Smooth muscle cell of the brain vasculature (primary cell): ENCODE results near the gene XYLT1.

Source experiments
- DNase-seq: peaks from one replicate; pipeline ENCODE4 v3.0.0-alpha.2; 2012; ENCODE audit warnings: low read depth, low spot score

Gene XYLT1

DNA sequence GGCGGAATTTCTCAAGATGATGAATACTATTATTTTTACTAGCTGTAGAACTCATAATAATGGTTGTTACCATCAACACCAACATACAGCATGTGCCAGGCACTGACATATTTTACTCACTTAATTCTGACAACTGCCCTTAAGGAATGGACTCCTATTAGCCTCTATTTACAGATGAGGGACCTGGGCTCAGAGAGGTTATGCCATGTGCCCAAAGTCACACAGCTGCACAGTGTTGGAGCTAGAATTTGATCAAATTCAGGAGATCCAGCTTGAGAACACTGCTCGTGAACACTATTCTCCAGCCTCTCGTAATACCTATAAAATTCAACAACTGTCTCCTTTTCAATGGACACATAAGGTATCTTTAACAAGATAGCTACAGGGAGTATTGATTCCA is 97.2 kb downstream of the XYLT1 start:
- no peak for DNase-seq

DNA sequence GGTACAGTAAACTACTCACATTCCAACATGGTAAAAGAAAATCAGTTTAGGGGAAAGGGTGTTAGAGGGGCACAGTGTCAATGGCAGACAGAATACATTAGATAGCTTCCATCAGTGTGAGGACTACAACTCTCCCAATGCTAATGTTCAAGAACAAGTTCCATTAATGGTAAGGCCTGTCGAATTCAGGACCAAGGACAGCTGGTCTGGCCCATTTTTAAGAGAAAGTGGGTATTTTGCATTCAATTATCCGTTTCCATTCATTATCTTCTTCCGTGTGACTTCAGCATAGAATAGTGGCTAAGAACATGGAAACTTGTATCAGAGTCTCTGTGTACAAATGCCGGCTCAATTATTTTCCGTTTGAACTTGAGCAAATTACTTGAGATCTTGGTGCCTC is 98.4 kb downstream of the XYLT1 start:
- DNase-seq, result no peak

DNA sequence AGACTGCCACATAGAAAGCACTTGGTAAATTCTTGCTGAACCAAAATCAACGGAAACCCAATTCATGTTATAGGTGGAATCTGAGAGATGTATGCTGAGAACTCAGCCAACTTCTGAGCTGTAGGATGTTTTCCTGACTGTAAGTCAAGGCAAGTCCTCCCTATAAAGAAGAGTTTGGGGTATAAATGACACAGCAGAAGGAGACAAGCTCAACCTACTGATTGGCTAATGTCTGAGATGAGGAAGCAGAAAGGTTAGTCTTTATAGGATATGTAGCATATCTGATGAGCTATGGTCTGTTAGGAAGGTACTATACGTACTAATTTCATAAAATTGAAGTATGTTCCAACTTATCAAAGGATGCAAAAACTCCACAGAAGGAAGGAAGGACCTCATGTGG is 99.5 kb downstream of the XYLT1 start:
- no peak for DNase-seq

DNA sequence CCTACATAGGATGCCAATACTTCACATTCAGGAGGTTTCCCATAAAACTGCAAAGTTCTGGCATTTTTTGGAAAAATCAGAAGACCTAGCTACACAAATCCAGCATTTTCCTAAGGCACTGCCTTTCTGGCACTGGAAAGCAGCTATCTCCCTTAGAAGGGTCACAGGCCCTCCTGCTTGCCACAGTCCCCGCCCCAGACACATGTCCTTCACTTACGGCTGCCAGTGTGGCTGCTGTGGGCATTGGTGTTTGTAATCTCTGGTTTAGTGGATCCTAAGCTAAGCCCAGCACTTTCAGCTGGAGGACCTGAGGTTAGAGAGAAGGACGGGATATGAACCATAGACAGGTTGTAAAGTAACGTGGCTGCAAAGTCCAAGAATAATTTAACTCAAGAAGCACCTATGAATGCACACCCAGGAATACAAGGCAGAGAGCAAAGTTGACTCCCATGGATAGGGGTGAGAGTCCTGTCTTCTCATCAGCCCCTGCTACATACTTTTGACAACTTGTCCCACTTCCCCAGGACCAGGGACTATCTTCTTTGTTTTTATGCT is 100.0 kb downstream of the XYLT1 start:
- DNase-seq, result no peak

DNA sequence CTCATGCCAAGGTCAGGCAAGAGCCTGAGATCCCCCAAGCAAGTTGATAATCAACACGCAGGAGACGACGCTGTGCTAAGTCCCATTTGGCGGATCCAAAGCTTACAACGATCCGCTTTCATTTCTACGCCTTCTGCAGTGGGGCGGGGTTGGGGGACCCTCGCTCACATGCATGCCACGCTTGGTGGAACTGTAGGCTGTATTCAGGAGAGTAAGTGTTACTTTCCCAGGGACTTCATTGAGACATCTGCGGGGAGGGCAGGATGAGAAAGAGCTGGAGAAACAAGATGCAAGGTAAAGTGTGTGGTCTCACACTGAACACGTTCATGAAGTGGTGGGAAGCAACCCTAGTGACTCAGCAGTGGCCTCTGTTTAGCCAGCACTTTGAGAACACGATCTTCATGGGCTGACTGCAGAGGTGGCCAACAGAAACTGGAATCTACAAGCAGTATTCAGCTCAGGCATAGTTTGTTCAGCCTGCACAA is 100.5 kb downstream of the XYLT1 start:
- DNase-seq, result no peak

DNA sequence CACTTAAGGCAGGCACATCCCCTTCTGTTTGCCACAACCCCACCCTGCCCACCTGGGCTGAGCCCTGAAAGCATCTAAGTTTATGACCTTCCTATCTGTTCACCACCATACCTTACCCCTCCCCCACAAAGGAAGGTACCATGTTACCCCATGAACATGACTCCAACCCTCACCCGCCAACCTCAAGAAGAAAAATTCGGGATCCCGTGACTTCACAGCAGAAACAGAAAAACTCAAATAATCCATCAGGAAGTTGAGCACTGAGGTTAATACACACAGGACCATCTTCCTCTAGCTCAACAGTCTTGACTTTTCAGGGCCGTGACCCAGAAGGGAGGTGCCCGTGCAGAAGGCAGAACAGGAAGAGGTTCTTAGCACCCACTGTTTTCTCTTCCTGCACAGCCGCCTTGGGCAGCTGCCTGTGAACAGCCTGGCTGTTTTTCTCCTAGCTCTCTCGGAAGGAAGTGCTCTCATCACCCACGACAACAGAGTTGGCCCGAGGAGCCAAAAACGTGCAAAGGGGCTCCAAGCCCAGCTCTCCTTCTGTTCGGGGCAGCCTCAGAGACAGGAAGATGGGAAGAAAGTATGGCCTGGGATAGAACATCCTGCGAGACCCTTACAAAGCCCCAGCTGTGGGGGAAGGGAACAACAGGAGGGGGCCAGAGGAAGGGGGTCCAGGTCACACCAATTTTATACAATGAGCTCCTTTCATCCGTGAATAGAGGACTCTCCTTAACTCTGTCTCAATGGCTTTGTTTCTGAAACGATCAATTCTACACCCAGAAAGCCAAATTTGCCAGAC is 101.1 kb downstream of the XYLT1 start:
- DNase-seq, result no peak

DNA sequence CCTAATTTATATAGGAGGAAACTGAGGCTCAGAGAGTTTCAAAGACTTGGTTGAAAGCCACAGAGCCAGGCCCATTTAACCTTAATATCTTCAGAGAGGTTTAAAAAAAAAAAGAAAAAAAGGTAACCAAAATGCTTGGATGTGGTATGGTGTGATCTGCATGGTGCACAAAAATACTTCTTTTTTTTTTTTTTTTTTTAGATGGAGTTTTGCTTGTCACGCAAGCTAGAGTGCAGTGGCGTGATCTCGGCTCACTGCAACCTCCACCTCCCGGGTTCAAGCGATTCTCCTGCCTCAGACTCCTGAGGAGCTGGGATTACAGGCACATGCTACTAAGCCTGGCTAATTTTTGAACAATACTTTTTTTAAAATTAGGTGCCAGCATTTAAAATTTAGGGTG is 101.8 kb downstream of the XYLT1 start:
- no peak for DNase-seq

DNA sequence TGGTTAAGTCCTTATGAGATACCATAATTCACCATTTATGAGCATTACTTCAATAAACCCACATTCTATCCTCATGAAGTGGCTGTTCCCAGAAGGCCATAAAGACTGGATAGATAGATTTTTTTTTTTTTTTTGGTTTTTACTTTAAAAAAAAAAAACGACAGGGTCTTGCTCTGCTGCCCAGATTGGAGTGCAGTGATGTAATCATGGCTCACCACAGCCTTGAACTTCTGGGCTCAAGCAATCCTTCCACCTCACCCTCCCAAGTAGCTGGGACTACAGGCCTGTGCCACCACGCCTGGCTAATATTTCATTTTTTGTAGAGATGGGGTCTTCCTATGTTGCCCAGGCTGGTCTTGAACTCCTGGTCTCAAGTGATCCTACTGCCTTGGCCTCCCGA is 102.3 kb downstream of the XYLT1 start:
- no peak for DNase-seq

DNA sequence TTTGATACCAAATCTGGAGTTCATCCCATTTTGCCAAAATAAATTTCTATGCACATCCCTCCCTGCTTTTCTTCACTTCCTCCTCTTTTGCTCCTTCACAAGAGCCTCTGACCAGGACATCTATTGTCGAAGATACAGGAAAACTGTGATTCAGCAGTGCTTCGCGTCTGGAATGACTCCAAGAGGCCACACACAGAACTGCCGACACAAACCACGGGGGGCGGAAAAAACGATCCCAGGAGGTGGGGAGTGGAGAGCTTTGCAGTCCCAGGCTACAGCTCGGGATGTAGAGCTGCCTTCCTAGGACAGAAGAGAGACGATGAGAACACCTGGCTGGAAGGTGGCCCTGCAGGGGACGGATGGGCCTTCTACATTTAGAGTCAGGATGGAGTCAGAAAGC is 102.8 kb downstream of the XYLT1 start:
- peak; percentile 46 for DNase-seq

DNA sequence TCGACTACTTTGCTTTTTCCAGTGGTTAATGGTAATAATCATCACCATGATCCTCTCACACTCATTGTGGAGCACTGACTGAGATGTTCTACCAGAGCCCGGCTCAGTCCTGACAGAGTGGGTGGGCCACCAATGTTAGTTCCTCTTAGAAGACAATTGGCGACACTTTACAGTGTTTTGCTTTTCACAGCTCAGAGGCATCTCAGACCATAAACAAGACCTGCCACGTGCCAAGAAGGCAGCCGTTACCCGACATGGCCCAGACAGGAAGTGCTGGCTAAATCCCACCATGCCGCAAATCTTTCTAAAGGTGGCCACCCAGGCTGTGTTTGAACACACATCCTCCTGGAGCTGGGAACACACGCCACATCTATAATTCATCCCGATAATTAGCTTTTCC is 103.7 kb downstream of the XYLT1 start:
- DNase-seq, result no peak

DNA sequence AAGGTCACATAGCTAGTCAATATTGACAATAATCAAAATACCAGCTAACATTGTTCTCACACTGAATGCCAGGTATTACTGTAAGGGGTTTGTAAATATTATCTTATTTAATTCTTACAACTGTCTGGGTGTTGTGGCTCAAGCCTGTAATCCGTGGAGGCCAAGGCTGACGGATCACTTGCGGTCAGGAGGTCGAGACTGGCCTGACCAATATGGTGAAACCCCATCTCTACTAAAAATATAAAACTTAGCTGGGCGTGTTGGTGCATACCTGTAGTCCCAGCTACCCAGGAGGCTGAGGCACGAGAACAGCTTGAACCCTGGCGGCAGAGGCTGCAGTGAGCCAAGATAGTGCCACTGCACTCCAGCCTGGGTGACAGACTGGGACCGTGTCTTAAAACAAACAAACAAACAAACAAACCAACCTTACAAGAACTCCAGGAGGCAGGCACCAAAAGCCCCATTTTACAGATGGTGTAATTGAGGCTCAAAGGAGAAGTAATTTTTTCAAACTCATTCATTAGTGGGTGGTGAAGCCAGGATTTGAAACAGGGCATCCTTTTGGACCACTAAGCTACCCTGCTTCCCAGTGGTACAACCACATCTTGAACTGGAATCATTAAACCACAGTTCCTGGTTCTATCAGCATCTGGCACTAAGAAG is 104.3 kb downstream of the XYLT1 start:
- DNase-seq, result no peak

DNA sequence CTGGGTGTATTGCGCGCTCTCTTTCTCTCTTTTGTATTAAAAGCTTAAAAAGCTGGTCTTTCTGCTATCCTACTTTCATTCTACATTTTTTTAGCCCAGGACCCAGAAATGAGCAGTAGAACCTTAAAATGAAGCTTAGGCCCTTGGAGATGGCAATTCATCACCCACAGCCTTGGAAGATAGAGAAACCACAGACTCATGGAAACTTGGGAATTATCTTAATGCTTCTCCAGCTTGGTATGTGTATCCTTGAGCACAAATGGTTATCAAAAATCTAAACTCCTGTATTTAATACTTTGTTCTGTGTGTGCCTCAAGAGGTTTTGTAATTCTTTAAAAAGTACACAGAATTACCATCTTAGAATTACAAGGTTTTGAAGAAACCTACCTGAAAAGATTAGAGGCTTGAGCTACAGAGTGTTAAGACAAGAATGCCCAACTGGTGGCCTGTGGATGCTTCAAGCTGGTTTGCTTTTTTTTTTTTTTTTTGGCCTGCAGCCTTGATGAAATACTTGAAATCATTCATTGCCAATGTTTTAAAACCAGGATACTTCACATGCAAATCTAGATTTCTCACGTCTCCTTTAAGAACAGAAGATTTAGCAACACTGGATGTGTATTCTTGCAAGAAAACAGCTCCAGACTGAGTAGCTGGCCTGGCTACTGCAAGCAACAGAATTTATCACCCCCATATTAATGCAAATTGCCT is 105.0 kb downstream of the XYLT1 start:
- no peak for DNase-seq

DNA sequence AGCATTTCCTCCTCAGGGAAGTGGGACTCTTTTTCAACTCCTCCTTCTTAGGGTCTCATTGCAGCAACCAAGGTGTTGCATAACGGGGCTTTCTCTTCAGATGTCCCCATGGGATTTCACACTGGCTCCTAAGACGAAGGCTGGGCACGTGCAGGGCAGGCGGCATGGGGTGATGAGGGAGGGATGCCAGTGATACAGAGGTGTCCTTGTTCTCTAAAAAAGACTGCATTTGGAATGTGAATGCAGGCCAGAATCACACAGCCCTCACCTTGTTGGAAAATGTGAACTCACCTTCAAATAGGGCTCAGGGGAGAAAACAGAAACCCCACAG is 105.6 kb downstream of the XYLT1 start:
- DNase-seq, result no peak

DNA sequence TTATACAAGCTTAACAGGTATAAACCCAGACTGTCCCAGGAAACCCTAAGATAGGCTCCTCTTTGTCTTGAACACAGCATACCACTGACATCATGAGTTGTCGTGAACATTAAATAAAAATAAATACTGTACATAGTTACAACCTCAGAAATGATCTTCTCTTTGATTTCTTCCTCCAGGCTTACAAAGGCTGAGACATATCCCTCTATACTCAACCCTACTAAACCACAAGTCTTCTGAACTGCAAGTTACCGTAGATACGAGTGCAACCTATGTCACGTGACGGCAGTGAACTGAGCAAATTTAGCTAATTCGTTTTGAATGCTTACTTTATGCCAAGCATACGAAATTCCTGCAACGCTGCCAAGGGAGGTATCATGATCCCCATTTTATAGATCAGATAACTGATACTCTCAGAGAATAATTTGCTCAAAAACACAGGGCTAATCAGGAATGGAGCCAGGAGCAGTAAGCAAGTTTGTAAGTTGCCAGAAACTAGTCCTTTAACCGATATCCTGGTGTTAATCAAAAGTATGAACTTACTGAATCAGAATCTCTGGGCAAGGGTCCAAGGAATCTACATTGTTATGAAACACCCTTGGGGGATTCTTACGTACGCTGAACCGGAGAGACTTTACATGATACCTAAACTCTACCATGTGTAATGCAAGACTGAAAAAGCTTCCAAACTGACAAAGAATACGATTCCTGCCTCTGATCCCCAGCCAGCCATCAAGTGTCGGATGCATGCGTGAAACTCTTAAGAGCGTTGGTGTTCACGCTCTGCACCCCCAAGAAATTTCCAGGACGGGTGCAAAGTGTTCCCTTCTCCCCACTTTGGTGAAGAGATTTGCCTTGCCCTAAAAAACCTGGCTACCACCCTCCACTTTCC is 106.2 kb downstream of the XYLT1 start:
- peak; percentile 32 for DNase-seq

DNA sequence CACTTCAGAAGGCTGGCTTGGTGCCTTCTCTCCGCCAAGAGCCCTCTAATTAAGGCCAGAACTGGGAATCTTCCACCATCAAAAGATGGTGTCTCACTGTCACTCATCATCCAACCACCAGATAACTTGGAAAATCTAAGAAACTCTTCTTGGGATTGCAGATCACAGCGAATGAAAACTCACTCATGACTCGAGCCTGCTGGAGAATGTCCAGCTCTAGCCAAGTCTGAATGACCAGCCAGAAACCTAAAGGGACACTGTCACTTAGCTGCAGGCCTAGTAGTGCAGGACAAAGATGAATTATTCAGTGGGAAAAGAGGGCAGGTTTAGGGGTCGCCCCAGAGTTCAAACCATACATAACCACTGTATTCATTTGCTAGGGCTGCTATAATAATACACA is 107.8 kb downstream of the XYLT1 start:
- no peak for DNase-seq

DNA sequence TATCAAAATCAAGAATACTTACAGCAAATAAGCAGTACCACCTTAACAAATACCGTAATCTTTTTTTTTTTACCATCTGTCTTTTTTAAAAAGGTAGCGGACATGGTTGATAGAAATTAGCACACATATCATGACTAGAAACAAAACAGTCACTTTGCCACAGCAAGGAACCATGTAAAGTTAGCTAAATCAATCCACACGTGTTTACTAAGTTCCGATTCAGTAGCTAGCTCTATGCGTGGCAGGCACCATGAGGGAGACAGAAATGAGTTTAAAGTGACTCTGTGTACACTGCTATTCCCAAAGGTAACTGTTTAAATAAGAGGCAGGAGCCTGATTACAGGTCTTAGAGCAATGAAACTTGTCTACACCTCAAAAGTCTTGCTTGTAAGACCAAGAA is 108.6 kb downstream of the XYLT1 start:
- no peak for DNase-seq

DNA sequence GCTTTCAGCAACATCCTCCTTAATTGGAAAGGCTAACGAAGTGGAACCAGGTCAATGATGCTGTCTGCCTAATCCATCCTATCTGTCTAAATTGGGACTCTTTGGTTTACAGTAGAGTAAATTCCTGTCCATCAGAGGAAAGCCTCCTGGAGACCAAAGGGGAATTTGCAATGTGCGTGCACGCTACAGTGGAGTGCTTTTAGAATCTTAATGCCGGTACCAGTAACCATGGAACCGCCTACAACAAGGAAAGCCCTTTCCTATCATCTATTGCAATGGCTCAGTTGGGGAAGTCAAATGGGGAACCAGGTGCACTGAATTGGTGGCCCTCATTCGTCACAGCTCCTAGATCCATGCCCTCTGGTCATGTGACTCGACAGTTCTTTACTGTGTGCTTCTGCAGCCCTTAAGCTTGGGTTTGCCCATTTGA is 110.1 kb downstream of the XYLT1 start:
- DNase-seq, result no peak

DNA sequence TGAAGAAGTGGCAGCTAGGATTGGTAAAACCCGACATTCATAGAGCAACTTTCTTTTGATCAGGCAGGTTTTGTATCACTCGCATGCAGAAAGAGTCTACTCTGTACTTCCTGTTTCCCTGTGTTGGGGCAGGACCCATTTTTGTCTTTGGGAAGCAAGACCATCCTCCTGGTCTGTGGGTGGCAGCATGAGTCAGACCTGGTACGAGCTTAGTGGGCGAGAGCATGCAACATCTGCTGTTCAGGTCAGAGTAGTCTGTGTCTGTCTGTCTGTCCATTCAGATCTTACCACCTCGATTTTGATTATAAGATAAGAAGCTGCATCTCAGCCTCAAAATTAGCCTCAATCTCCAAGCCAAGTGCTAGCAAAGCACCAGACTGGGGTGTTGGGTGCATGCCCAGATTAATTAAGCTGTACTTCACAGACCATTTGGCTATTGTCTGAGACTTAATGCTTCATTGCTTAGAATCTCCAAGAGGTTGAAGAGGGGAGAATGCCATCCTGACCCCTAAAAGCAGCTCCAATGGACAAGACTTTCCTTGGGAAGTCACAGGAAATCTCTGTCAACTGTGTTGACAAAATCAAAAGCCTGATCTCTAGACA is 110.9 kb downstream of the XYLT1 start:
- no peak for DNase-seq

DNA sequence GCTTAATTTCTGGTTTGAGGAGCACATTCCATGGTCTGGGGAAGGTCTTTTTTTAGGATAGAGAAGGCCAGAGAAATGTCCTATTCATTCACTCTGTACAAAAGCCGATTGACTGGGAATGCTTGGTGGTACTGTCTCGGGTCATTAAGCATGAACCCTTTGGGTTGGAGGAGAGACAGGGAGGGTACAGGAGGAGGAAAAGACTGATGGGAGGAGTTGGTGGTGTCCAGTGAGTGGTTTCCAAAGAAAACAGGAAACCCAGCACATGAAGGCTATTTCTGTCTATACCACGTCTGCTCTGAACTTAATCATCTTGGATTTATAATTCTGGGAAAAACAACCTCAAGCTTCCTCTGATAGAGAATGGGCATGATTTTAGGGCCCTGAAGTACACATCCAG is 111.9 kb downstream of the XYLT1 start:
- DNase-seq, result no peak

DNA sequence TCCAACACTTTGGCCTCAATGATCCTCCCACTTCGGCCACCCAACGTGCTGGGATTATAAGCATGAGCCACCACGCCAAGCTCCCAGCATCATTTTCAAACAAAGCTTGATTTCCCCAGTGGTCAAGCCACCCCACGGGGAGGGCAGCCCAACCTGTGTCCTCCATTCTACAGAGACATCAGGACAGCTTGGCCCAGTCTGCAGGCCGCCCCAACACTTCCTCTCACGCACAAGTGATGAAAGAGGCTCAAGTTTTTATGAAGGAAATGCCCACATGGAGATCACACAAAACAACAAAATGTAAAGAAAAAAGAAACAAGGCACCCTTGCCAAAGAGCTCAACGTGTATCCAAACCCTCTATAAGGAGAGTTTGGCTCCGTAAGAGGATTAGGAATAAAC is 112.4 kb downstream of the XYLT1 start:
- DNase-seq, result no peak
